ENCODE data around the gene CD300LB. TPM values are rescaled to one million over a fixed set of nuclear protein-coding genes. Genes with fewer than 3 reads are reported as not detected.
A peak's percentile ranks its signal among the peaks of the same experiment; 100 is the strongest.

CD300LB gene
- total and polyA plus RNA-seq, 10 of the 15 experiments (the other 5 are each of a cell fraction or from before 2014, with no cell fraction given): 0.08 to 0.57 (median 0.25) TPM; not detected in 4

- ChIA-PET RAD21 (ENCODE audit: unreplicated experiment) (no interaction called here), CTCF (interaction anchor here (0.9 to 1.4 kb wide), 2 partner anchors 12 to 40 kb away, joined by 3 to 4 read pairs; no protein-coding TSS in a partner anchor), POLR2A (interaction anchor here (1.0 kb wide), 1 partner anchor 13 kb away, joined by 3 read pairs; no protein-coding TSS in a partner anchor), SMC1A (ENCODE audit: uncharacterized antibody, unreplicated experiment) (interaction anchor here (0.6 to 1.5 kb wide), 2 partner anchors 10 to 176 kb away, joined by 3 to 9 read pairs; no protein-coding TSS in a partner anchor)
- 59% methylated on average over 7 of the region's 7 CpGs for WGBS (ENCODE audit: insufficient coverage, insufficient replicate concordance, low lambda C conversion rate, missing lambda C conversion rate)
- Histone ChIP-seq H4K20me1 (ENCODE audit: control insufficient read depth, insufficient read depth) (no peaks in the 10 kb centered on the region; the same call in 1 of the 2 replicates), H3K27me3 (replicated peaks in 1 of 2; ENCODE audit: control insufficient read depth in 2 of 2, insufficient read depth in 2 of 2, low read length in 1 of 2) (no peaks in the 10 kb centered on the region), H3K4me3 (no peak overlapping the region), H3K4me2 (ENCODE audit: control insufficient read depth, insufficient read depth) (no peak overlapping the region), H3K79me2 (ENCODE audit: control insufficient read depth, insufficient read depth, low read length) (peaks cover 2% of the 10 kb centered on the region), H2AFZ (ENCODE audit: control insufficient read depth, low read depth, low read length) (no peak overlapping the region), H3K9ac (ENCODE audit: control insufficient read depth, insufficient read depth, low read length) (no peak overlapping the region), H3K36me3 (ENCODE audit: control insufficient read depth in 2 of 2, insufficient read depth in 2 of 2, low read length in 1 of 2) (peaks cover 24 to 46% of the 10 kb centered on the region in 2 experiments), H3K4me1 (ENCODE audit: control insufficient read depth, insufficient read depth, low read length) (peaks cover 18% of the 10 kb centered on the region), H3K9me3 (replicated peaks; ENCODE audit: control insufficient read depth, insufficient read depth, low read length) (no peaks in the 10 kb centered on the region; the same call in 2 of the 3 replicates), H3K27ac (ENCODE audit: control insufficient read depth, insufficient read depth) (no peak overlapping the region)
- TF ChIP-seq CHD1 (IDR thresholded peaks at IDR 0.05; ENCODE audit: low read depth, low read length): no peak
- 0 out of 2 replicates have a peak, but pooled peaks have one; percentile 19 for TF ChIP-seq POLR2AphosphoS2 (IDR thresholded peaks at IDR 0.05; ENCODE audit: low read depth, low read length)
- intact Hi-C loops (cut with micrococcal nuclease; ENCODE audit: unreplicated experiment) (no loop called here), in situ Hi-C loops (cut with MboI) (no loop called here)
- no TSS peak for BruUV-seq (replicated peaks)
- ATAC-seq (no peak), DNase-seq (ENCODE audit: low read depth, low spot score) (no peak), FAIRE-seq (no peak)
These were observed 49.7 kb downstream of the CD300LB start for GRCh38 chr17:74481621-74482020.

- ChIA-PET SMC1A (ENCODE audit: uncharacterized antibody, unreplicated experiment) (interaction anchor here (1.5 kb wide), 1 partner anchor 9 kb away, joined by 9 read pairs; no protein-coding TSS in a partner anchor), POLR2A (interaction anchor here (1.3 kb wide), 1 partner anchor 9 kb away, joined by 4 read pairs; no protein-coding TSS in a partner anchor), RAD21 (ENCODE audit: unreplicated experiment) (interaction anchor here (0.6 to 1.3 kb wide), 2 partner anchors 16 to 94 kb away, joined by 3 to 4 read pairs; no protein-coding TSS in a partner anchor), CTCF (interaction anchor here (0.6 to 2.1 kb wide), 6 partner anchors 11 to 101 kb away, joined by 3 to 8 read pairs (median 4); no protein-coding TSS in a partner anchor)
- intact Hi-C loops (cut with micrococcal nuclease; ENCODE audit: unreplicated experiment) (no loop called here), in situ Hi-C loops (cut with MboI) (no loop called here)
- Histone ChIP-seq H3K27ac (ENCODE audit: control insufficient read depth, insufficient read depth) (no peak overlapping the region), H3K4me2 (ENCODE audit: control insufficient read depth, insufficient read depth) (no peak overlapping the region), H3K36me3 (ENCODE audit: control insufficient read depth in 2 of 2, insufficient read depth in 2 of 2, low read length in 1 of 2) (peaks cover 30 to 39% of the 10 kb centered on the region in 2 experiments), H2AFZ (ENCODE audit: control insufficient read depth, low read depth, low read length) (no peak overlapping the region), H3K4me1 (ENCODE audit: control insufficient read depth, insufficient read depth, low read length) (peaks cover 20% of the 10 kb centered on the region), H3K79me2 (ENCODE audit: control insufficient read depth, insufficient read depth, low read length) (peaks cover 8% of the 10 kb centered on the region), H3K9me3 (replicated peaks; ENCODE audit: control insufficient read depth, insufficient read depth, low read length) (peaks cover 4% of the 10 kb centered on the region; the same call in 2 of the 3 replicates), H3K27me3 (replicated peaks in 1 of 2; ENCODE audit: control insufficient read depth in 2 of 2, insufficient read depth in 2 of 2, low read length in 1 of 2) (no peaks in the 10 kb centered on the region), H4K20me1 (ENCODE audit: control insufficient read depth, insufficient read depth) (no peaks in the 10 kb centered on the region; the same call in 1 of the 2 replicates), H3K9ac (ENCODE audit: control insufficient read depth, insufficient read depth, low read length) (no peak overlapping the region), H3K4me3 (no peak overlapping the region)
- ATAC-seq (no peak), FAIRE-seq (no peak), DNase-seq (ENCODE audit: low read depth, low spot score) (no peak)
- TF ChIP-seq NR2C1 (IDR thresholded peaks at IDR 0.05) (no peak), POLR2A (IDR thresholded peaks at IDR 0.05; ENCODE audit: low read depth, low read length) (peak; percentile 34; the same call in 1 of the 2 replicates), BACH1 (IDR thresholded peaks at IDR 0.05; ENCODE audit: borderline replicate concordance) (0 out of 2 replicates have a peak, but pooled peaks have one; percentile 27)
- BruUV-seq (replicated peaks): no TSS peak
- 63% methylated on average over 8 of the region's 8 CpGs for WGBS (ENCODE audit: insufficient coverage, insufficient replicate concordance, low lambda C conversion rate, missing lambda C conversion rate)
These were observed 51.0 kb downstream of the CD300LB start for GRCh38 chr17:74480290-74480689.

Measured in GM12878 (cell line).